ENCODE measurements around the gene AMD1.
"Not testable (repeated sequence)": the region's sequence is repeated elsewhere in the genome, so short reads cannot be mapped to it uniquely, and the experiment has no call there.

AMD1 gene

DNA sequence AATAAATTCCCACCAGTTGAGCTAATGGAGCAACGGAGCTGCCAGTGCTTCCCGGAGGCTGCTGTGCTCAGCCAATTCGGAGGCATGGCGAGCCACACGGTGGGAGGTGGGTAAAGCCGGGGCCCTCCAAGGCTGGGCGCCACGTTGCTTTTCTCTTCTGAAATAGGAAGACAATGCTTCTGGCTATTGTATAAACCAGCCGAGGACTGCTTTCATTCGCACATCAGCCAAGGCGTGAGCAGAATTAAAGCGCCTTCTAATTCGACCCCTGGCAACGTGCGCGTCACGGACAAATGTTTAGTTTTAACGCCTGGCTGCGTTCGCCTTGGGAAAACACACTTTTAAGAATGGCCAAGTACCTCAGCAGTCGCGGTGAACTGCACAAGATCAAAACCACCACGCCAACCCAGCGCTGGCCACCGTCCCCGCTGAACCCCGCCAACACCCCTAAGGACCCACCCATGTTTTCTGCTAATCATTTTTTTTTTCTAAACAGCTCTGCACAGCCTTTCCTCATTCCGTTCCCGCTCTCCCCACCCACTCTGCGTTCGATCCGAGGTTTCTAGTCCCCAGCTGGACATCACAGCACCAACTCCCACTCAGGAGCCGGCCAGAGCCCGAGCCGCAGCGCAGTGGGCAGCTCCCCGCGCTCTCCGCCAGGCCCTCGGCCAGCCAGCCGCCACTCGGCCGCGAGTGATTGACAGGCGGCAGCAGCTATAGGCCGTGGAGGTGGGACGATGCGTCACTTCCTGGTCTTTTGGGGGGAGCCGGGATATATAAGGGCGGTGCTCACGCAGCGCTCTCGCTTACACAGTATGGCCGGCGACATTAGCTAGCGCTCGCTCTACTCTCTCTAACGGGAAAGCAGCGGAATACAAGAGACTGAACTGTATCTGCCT, at the start of gene AMD1:
Gene AMD1 (plus strand): TSS at position 805 of the 899 bp plus-strand sequence. CDS start 321 bp downstream, outside the sequence.
- DNase-seq, result peak; percentile 95

GRCh38 chr6:110826236-110827129, 48.1 kb upstream of the AMD1 start:
- DNase-seq, result no peak

- no peak for DNase-seq
These were observed 46.2 kb upstream of the AMD1 start for GRCh38 chr6:110828396-110828795.

- DNase-seq, result no peak
These were observed 43.2 kb upstream of the AMD1 start for GRCh38 chr6:110831405-110831804.

DNA sequence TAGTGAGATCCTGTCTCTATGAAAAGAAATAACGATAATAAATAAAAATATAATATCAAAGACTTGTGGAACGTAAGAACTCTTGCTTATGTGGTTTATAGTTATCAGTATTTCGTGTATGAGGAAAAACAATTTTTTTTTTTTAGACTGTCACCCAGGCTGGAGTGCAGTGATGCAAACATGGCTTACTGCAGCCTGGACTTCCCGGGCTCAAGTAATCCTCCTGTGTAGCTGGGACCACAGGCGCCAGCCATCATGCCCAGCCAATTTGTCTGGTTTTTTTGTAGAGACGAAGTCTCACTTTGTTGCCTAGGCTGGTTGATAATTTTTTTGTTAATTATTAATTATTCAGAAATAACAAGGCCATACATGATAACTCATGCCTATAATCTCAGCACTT, 40.8 kb upstream of the AMD1 start:
- DNase-seq, result no peak

DNA sequence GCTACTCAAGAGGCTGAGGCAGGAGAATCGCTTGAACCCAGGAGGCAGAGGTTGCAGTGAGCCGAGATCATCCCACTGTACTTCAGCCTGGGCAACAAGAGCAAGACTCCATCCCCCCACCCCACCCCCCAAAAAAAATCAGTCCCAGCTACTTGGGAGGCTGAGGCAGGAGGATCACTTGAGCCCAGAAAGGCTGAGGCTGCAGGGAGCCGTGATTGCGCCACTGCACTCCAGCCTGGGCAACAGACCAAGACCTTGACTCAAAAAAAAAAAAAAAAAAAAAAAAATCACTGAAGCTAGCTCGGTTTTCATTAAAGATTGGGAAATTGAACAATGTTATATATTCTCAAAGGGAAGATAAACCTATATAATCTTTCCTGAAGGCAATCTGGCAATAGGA, 38.8 kb upstream of the AMD1 start:
- not testable (repeated sequence) for DNase-seq

DNA sequence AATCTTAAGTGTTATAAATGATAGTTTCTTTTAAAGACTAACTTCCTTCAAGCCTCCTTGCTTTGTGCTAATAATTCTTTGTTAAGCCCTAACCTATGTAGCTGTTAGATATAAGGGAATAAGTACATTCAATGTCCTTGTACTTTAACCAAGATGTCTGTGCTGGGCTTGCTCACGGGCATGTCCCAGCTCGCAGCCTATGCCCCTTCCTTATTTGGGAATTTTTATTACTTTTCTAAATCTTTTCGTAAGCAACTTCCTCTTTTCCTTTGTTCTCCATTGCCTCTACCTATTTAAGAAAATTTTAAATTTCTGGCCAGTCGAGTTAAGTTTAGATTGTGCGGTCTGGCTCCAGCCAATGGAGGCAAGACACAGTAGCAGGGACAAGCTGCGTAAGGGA, 33.3 kb upstream of the AMD1 start:
- no peak for DNase-seq

- no peak for DNase-seq
These were observed 24.8 kb upstream of the AMD1 start for GRCh38 chr6:110849781-110850180.

GRCh38 chr6:110852773-110853172, 21.8 kb upstream of the AMD1 start:
- DNase-seq, result no peak

GRCh38 chr6:110853754-110854477, 20.7 kb upstream of the AMD1 start:
- DNase-seq, result no peak

GRCh38 chr6:110856296-110856695, 18.3 kb upstream of the AMD1 start:
- DNase-seq, result no peak

GRCh38 chr6:110858016-110858415, 16.6 kb upstream of the AMD1 start:
- no peak for DNase-seq

- no peak for DNase-seq
These were observed 15.9 kb upstream of the AMD1 start for GRCh38 chr6:110858562-110859214.

- DNase-seq, result no peak
These were observed 15.2 kb upstream of the AMD1 start for GRCh38 chr6:110859335-110859792.

DNA sequence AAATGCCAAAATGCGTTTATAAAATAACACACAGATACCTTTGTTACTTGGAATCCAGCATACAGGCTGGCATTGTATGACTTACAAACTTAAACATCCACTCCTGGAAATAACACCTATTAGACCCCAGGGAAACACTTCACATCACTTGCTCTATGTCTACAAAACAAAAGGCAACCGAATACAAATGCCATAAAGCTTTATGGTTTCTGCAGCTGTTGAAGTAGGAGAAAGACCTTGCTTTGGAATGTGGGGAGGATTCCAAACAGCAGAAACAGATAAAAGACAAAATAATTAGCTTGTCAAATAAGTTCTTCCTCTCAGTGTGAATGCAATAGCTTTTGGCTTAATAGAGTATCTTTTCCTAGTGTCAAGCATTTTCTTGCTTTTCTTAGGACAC, 9.8 kb upstream of the AMD1 start:
- no peak for DNase-seq

DNA sequence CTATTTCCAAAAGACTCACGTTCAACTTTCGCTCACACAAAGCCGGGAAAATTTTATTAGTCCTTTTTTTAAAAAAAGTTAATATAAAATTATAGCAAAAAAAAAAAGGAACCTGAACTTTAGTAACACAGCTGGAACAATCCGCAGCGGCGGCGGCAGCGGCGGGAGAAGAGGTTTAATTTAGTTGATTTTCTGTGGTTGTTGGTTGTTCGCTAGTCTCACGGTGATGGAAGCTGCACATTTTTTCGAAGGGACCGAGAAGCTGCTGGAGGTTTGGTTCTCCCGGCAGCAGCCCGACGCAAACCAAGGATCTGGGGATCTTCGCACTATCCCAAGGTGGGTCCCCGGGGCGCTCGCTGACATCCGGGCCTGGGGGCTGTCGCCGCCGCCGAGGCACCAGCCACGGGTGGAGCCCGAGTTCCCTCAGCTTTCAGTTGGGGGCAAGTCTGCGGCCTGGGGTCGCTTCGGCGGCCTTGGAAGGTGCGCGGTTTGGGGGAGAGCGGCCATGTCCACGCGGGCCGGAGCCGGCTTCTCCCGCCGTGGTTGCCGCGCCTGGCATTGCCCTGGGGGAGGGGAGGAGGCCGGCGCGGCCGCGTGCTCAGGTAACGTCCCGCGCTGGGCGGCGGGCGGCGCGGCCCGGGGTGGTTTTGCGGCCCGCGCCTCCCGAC, 429 bp downstream of the AMD1 start:
- DNase-seq, result peak; percentile 66

DNA sequence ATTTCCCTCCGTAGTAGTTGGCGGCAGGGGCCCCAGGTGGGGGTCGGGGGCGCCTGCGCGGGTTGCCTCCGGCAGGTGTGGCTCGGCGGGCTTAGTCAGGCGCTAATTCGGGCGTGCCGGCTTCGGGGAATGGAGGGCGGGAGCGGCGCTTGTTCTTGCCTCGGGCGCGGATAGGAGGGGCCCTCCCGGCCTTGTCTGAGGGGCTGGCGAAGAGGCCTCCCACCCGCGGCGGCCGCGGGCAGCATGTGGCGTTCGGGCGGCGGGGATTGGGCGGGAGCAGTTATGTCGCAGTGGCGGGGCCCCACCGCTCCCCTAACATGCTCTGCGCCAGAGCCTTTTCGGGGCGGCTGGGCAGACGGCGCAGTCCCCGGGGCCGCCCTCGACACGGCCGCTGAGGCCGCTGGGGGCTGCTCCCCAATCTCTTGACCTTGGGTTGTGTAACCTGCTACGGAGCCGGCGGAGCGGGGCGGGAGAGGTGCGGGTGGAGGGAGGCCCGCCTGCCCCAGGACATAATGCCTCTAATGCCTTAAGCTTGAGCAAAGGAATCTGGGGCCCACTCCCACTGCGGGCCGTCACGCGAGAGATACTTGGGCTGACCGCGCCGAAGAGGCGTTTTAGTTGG, 1.1 kb downstream of the AMD1 start:
- peak; percentile 33 for DNase-seq

GRCh38 chr6:110876170-110876773, 1.7 kb downstream of the AMD1 start:
- DNase-seq, result peak; percentile 75

DNA sequence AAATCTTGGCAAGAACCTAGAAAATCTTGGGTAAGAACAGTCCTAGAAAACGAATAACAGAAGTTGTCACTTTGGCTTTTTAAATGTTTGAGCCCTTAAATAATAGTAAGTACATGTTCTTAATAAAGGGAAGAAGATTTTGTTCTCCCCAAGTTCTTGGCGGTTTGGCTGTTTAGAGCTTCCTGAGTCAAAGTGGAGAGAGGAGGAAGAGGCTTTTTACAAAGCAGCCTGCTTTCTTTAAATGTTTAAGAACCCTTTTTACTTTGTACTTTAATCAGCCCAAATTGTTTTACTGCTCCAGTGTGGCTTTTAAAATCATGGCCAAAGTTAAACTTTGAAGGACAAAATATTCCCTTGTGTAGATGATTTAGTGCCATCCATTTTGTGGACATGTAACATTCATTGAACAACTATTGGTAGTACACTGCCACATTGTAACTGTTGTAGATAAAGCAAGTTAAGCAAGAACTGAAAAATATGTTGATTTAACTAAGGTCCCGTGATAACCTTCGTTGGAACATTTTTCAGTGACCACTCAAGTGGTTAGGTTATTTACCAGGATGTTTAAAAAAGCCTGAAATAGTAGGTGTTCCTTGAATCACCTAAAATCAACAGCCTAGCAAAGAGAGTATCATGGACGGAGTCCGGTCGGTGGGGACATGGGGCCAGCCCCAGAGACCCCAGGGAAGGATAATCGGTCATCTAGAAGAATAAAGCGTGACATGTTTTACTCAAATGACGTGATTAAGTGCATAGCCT, 2.4 kb downstream of the AMD1 start:
- no peak for DNase-seq

- no peak for DNase-seq
These were observed 3.0 kb downstream of the AMD1 start for GRCh38 chr6:110877569-110877968.
